HG03439 (cell line): ENCODE results near the gene APH1B.
"Not testable (repeated sequence)": the region's sequence is repeated elsewhere in the genome, so short reads cannot be mapped to it uniquely, and the experiment has no call there.

Experiments
- ATAC-seq: cut with Tn5 transposase; IDR thresholded peaks from one replicate; pipeline ENCODE4 v1.9.1; 2021; ENCODE audit warnings: mild to moderate bottlenecking, moderate library complexity; ENCODE audit not compliant: unreplicated experiment

APH1B gene

DNA sequence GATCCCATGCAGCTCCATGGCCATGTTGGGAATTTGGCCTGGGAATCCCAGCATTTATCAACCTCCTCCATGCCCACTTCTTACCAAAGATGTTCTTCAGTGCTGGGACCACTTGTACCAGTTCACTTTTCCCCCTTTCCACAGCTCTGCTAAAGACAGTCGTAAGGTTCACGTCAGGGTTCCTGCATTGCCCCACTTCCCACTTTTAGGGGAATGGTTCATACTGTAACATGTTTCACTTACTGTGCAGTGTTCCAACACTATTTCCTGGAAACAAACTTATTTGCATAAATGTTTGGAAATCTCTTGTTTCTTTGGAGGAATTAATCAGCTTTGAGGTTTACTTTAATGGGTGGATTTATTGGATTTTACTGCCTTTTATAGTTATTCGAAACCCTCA is 17.0 kb downstream of the APH1B start:
- no peak for ATAC-seq

DNA sequence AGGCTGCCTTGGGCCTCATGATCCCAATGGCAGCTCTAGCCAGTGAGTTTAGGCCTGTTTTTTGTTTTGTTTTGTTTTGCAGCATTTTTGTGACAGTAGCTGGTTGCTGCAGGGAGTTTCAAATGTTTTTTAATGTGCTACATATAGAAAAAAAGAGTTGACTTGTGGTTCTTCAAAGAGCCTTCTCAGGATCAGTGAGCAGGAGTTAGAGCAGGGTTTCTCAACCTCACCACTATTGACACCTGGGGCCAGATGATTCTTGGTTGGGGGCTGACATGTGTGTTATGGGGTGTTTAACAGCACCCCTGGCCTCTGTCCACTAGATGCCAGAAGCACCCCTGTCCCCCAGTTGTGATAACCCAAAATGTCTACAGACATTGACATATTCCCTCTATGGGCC is 17.9 kb downstream of the APH1B start:
- ATAC-seq, result no peak

DNA sequence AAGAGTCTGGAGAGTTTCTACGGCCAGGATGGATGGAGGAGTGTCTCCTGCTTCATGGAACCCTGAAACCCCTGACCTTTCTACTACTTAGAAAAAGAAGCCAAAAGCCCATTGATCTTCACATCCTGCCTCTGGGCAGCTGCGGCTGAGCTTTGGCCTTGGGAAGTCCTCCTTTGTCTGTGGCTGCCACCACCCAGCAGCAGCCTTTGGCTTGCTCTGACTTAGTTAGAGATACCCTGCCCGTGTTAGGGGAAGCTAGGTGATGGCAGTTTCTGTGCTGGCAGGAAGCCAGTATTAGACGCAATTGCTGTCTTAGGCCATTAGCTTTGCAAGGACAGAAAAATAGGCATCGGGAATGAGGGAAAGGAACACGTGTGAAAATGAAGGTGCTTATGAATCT is 18.8 kb downstream of the APH1B start:
- no peak for ATAC-seq

DNA sequence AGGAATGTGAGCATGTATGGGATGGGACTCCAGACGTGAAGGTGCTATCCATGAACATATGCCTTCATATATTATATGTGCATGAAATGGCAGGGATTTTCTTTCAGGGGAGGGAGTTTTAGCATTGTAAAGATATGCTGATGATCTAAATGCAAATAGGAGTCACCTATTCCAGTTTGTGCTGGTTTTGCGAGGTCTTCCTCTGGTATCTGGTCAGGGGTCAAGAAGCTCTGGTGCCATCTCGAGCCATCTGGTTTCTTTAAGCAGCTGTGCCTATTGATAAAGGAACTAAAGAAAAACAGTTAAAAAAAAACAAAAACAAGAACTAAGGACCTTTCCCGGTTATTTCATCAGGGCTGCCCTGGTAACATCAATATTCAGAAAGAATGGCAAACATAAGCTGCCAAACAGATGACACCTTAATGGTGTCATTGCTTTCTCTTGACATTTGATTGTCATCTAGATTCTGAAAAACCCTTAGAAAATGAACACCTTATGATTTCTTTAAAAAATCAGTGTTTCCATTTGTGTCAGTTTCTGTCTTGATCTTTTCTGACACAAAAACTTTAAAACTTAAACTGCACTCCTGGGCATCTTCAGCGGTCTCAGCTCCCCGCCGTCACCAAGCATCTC is 22.7 kb downstream of the APH1B start:
- ATAC-seq, result no peak

DNA sequence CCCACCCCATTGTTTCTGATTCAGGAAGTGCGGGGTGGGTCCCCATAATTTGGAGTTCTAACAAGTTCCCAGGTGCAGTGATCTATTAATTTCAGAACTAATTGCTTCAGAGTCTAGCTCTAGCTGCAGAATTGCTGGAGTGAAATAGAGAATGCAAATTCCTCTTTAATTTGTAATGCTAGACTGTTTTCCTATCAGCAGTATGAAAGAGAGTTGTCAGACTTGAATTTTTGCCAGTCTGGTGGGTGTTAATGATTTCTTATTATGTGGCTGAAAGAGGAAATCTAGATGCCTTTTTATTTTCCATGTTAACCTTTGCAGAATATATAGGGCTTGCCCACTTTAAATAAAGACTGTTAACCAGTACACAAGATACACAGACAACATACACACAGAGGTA is 23.7 kb downstream of the APH1B start:
- no peak for ATAC-seq

DNA sequence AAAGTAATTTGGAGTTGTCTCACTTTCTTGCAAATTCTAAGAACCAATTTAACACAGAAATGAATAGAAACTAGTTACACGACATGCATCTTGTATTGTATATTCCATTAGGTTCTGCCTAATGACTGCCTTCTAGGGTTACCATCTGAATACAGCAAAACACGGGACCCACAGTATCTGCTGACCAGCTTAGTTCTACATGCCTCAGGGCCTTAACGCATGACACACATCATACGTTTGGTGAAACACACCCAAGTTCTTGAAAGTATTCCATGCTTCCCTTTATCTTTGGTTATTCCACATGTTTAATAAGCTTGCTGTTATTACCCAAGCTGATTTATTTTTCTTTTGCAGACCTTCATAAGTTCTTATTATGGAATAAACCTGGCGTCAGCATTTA is 27.9 kb downstream of the APH1B start:
- no peak for ATAC-seq

DNA sequence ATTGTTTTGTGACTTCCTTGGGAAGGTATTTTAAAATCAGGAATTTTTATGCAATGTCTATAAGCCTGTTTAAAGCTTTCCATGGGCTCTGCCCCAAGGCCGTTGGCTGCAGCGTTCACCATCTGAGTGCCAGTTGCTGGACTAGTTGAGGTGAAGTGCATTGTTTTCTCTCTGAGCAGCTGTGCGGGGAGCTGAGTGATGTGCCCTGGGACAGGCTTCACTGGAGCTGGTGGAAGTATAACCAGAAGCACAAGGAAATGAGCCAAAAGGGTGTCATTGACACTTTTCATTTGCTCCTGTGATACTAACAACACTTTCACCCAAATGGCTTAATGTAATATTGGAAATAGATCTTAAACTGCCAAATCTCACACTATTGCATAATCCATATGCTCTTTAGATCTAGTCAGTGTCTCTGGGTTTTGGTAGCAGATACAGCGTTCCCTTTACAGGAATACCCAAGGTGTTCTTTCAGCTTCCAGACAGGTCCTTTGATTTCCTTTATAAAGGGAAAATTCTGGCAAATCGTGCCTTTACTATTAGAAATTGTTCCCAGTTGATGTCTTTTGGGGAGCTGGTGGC is 29.2 kb downstream of the APH1B start:
- no peak for ATAC-seq

DNA sequence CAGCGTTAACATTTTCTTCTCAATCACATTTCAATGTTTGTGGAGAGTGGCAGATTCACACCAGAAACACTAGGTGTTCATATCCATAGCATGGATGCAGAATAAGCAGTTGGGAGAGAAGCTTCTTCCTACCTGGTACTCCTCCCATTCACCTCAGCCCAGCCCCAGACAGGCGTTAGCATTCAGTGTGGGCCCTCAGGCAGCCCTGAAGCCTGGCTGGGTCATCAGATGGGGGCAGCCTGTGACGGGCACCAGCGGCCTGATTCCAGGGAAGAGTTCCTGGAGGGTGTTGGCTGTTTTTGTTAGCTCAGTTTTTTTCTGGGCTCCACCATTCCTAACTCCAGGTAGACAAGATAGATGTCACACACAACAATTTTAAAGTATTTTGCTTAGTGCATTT is 31.1 kb downstream of the APH1B start:
- ATAC-seq, result no peak

DNA sequence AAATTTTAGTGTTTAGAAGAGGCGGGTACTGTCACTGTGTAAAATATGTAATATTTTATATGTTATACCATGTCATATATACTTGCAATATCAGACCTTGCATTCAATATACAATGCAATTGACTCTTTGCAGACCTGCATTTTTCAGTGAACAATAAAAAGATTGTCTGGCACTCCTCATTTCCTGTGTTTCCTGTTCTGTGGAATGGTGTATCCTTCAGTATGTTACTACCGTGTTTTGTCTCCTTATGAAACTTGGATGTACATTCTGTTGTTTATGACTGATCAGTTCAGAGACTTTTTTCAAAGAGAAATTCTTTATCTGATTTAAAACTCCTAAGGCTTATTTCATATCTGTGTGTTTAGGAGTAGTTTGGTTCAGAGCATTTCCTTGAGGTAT is 31.5 kb downstream of the APH1B start:
- ATAC-seq, result no peak

DNA sequence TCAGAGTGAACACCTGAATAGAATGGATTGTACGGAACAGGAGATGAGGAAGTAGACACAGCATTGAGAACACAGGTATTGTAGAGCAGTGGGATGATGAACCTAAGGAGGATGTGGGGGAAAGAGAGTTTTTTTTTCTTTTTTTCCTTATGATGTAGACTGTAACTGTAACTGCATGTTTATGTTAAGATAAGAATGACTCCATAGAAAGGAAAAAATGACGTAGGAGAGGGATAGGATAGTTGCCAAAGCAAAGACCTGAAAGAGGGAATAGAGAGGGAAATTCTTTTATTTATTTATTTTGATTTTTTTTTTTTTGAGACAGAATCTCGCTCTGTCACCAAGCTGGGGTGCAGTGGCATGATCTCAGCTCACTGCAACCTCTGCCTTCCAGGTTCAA is 33.2 kb downstream of the APH1B start:
- no peak for ATAC-seq

DNA sequence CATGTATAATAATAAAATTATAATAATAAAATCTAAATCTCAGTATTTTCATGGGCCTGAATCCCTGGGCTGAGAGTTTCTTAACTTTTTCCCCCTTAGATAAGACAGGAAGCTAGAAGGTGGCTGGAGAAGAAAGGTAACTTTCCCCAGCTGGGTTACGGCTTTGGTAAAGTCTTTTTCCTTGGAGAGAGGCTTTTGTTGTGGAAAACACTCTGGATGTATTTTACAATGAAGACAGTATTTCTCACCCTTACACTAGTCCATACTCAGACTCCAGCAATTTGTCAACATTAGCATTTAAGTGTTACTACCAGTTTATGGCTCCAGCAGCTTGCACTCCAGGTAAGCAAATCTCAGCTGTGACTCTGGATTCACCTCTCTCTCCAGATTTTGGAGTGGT is 34.9 kb downstream of the APH1B start:
- no peak for ATAC-seq

DNA sequence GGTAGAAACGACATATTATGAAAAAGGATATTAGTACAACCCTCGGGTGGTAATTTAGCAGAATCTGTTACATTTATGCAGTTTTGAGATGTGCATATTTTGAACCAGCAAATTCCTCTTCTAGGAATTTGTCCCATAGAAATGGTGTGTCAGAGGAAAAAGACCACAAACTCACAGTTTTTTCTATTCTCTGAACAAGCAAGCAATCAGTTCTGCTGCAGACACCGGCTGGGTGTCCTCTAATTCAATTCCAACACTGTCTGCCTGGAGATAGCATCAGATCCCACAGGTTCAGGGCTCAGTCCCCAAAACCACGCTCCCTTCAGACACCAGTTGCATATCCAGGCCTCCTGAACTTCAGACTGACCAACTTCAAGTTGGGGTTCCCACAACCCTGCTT is 36.4 kb downstream of the APH1B start:
- ATAC-seq, result no peak

DNA sequence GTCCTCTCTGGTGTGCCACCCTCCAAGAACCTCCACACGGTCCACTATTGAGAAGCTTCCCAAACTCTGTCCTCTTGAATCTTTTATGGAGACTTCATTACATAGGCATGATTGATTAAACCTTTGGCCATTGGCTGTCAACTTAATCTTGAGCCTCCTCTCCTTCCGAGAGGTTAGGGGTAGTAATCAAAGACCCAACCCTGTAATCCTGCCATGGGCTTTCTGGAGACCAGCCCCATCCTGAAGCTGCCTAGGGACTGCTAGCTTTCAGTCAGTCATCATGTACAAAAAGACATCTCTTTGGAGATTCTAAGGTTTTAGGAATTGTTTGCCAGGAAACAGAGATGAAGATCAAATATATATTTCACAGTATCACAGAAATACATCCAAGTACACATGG is 37.0 kb downstream of the APH1B start:
- ATAC-seq, result no peak

DNA sequence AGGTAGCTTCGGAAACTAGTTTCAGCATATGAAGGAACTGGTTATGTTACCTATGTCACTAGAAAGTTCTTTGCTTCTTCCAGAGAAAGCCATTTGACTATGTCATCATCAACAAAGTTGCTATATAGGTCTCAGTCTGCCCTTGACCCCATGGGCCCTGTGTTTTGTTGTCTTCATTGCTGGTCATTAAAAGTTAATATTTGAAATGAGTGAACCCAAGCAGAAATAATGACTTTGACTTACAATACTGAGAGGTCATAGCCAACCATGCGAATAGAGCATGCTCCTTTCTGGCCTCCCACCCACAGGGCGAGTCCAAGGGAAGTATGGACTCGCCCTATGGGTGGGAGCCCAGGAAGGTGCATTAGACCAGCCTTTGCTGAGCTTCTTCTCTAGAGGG is 40.9 kb downstream of the APH1B start:
- no peak for ATAC-seq

DNA sequence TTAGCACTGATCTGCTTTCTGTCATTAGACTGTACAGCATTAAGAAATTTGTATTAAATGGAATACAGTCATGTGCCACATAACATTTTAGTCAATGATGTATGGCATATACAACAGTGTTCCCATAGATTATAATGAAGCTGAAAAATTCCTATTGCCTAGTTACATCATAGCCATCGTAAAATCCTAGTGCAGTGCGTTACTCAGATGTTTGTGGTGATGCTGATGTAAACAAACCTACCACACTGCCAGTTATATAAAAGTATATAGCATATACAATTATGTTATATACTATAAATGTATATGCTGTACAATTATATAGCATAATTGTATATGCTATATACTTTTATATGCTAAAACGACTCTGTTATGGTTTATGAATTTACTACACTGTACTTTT is 41.7 kb downstream of the APH1B start:
- ATAC-seq, result no peak

DNA sequence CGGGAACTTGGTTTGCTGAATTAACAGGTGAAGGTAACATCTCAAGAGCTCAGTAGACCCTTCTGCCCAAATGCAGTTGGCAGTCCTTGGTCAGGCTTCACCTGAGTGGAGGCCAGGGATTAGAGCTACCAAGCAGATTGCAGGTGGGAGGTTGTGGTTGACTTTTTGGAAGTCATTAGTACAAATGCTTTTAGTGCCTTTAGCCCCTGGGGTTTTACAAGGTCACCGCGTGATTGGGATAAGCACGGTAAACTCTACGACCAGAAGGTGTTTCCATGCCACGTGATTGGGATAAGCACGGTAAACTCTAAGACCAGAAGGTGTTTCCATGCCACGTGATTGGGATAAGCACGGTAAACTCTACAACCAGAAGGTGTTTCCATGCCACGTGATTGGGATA is 43.0 kb downstream of the APH1B start:
- ATAC-seq, result not testable (repeated sequence)

DNA sequence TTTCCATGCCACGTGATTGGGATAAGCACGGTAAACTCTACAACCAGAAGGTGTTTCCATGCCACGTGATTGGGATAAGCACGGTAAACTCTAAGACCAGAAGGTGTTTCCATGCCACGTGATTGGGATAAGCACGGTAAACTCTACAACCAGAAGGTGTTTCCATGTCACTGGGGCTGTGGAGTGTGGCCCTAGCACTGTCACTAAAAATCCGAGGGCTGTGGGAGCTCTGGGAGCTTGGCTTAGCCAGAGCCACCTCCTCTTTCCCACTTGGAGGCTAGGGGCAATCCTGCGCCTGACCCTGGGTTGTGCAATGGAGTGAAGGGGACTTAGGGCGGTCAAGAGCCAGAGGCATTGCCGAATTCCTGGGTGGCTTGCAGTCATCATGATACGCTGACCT is 43.6 kb downstream of the APH1B start:
- not testable (repeated sequence) for ATAC-seq

DNA sequence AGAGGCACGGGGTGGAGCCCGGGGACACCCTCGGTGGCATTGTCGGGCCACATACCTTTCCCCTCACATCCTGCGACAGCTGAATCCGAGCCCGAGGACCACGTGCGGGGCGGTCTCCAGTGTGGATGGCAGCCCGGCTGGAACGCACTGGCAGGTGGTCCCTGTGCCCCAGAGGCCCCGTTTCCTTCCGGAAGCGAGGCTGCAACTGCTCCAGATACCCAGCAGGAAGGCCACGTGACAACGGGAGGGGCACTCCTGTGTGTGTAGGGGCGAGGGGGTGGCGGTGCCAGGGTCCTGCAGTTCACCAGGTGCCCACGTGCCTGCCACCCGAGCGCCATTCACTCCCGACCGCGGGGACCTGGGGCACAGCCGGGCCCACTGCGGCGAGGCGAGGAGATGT is 44.1 kb downstream of the APH1B start:
- no peak for ATAC-seq

DNA sequence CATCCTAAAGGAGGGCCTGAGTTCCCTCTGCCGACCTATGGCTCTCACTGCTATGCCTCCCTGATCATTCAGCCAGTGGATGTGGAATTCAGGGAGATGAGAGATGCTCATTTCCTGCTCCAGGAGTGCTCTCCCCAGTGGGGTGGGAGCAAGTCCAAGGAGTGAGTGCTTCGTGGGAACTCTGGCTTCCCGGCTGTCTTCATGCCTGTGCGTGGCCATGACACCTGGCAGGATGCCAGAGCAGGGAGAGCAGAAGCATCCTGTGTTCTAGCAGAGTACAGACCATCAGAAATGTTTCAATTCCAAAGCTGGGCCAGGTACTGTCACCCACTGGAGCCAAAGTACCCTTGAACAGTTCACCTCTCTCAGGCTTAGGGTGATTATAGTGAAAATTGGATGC is 45.1 kb downstream of the APH1B start:
- no peak for ATAC-seq

DNA sequence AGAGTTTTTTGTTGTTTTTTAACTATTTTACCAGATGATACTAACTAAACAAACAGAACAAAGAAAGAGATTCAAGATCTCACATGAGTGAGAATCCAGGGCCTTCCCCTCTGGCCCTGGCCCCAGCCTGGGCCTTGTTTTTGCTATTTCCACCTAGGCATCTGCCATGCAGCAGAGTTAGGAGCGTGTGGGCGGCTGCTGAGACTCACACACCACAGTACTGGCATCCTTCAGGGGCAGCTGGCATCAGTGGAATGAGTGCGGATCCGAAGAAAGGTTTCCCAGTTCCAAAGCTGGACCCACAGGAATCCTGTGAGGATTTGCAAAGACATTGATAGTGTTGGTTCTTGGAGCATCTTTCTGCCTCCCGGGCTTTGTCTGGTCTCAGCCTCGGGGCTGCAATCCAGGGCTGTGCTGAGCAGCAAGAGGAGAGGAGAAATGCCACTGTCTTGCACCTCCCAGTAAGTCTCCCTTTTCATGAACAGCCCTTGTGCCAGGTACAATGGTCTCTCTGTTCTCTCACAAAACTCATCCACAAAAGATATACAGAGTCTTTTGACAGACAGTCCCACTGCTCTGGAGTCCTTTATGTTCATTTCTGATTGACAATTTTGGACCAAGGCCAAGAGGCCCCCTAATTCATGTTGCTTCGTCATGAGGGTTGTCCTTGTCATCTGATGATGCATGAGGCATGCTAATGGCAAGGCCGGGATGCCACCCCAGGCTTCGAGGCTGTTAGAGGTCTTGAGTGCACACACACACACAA is 46.6 kb downstream of the APH1B start:
- no peak for ATAC-seq

DNA sequence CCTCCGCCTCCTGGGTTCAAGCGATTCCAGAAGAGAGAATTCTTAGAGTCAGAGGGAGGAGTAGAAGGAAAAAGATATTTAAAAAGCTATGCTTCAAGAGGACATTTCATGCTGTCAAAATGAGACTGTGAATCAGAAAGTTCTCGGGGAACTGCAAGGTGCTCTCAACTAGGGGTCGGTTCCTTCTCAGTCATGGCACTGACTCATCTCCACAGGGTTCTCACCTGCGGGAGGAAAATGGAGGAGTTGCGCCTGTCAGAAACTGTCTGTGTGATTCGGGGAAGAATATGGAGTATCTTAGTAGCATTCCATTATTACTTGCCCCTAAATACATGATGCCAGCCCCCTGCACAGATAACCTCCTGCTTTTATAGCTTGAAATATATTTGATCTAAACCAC is 47.4 kb downstream of the APH1B start:
- no peak for ATAC-seq

DNA sequence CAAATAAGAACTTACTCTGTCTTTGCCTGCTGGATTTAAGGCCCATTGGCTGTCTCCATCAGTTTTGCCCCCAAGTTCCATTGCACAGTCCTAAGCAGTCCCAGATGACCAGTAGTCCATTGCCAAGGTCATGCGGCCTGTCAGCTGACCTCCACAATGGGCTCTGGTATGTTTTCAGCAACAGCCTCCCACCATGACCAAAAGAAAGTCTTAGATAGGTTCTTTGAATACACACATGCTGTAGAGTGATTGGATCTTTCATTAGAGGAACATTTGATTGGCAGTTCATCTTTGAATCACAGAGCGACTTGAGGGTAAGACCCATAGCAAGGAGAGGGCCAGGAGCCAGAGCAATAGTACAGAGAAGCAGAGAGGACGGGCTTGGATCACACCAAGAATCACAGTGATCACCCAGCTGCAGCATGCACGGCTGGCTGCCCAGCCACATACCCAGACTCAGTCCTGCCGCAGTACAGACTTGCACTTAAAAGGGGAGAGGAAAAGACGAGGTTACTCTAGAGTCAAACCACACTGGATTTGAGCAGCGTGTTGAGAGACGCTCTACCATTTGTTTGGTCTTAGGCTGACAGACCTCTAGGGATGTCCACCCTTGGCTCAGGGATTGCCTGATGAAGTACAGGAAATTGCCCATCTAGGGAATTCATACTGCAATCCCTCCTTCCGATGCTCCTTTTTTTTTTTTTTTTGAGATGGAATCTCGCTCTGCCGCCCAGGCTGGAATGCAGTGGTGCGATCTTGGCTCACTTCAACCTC is 50.4 kb downstream of the APH1B start:
- ATAC-seq, result no peak
